Measurements from ENCODE around the gene KCNA10.

The KCNA10 gene

DNA sequence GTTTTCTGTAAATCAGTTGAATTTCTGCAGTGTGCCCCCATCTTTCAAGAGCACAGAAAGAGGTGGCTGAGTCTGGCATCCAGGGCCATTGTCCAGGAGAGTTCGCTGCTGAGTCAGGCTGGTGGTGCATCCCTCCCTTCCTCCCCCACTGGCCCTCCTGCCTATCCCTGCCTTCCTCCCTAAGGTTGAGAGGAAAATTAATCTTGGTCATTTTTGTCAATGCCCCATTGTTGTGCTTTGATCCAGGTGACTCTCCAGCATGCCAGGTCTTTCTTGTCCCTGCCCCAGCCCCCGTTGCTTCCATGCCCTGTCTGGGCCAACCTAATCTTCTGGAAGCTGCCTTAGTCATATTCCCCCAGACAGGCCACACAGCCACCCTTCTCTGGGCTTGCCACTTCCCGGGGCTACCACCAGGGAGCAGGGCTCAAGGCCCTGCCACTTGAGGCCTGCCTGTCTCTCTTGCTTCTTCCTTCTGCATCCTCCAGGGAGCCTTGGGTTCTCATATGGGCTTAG, 41.5 kb downstream of the KCNA10 start:
- DNase-seq = no peak

DNA sequence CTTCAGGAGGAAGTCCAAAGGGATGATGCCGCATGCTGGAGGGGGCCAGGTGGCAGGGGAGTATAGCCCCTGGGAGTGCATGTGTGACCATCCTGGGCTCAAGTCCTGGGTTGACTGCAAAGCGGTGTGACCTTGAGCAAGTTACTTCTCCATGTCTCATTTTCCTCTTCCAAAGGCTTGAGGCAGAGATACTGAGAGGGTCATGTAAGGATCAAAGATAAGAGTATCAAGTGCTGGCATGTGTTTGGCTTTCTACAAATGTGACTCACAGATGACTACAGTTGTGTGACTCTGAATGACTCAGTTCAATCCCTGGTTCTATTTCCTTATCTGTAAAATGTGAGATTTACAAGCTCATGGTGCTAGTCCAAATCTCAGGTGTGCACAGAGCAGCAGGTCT, 41.9 kb downstream of the KCNA10 start:
- no peak for DNase-seq

DNA sequence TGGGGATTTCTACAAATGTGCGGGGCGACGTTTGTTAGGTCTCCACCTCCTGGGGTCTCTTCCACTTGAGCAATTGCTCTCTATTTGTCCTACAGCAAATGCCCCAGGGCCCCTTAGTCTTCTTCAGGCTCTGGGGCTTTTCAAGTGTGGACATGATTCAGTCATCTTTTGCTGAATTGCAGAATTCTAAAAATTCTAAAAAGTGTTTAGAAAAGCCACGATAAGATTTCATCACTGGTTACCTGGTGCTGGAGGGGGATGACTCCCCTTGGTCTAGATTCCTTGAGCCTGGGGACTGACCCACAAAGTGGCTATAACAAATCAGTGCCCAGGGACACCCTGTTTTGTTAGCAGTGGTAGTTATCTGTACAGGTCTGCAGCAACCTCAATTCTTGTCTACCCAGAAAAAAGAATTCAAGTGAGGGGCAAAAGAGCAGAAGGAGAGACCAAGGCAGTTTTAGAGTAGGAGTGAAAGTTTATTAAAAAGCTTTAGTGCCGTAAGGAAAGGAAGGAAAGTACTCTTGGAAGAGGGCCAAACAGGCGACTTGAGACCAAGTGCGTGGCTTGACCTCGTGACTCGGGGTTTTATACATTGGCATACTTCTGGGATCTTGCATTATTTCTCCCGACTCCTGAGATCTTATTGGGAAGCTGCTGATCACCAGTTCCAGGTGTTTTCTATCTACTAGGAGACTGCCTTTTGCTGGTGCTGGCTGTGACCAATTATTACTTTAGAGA, 42.8 kb downstream of the KCNA10 start:
- no peak for DNase-seq

DNA sequence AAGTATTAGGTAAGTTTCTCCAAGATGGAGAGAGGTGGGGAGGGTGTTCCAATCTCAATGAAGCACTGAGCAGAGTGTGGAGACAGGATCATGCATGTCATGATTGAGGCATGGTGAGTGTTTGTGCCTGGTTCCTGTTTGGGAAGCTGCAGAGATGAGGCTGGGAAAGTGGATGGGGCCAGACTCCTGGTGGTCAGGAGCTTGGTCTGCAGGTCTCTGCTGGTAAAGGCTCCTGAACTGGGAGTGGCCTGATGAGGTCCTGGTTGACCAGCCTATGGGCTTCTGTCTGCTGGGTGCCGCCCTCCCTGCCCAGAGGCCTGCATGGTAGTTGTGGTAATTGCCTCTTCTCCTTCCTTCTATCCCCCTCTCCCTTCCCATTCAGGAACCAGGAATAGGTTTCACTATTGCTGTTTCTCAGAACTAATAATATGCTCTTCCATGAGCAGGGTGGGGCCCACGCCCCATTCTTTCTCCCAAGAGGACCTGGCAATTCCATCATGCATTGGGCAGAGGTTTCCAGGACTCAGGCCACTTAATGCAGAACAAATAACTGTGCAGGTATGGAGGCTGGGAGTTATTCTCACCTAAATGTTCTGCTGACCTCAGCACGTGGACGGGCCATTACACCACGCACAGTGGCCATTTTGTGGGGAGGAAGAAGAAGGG, 43.5 kb downstream of the KCNA10 start:
- DNase-seq = no peak

DNA sequence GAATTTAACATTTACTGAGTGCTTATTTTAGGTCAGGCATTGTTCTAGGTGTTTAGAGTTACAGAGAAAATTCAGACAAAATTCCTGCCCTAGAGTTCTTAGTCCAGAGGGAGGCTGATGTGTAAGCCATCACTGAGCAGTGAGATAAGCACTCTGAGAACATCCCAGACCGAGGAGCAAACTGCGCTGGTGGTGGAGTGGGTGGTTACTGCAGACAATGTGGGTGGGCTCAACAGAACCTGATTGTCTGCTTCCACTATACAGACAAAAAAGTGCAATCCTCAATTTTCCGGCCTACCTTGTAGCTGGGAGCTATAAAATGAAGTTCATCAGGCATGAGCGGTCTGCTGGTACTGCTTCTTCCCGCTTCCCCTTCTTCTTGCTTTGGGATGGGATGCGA, 44.5 kb downstream of the KCNA10 start:
- no peak for DNase-seq

DNA sequence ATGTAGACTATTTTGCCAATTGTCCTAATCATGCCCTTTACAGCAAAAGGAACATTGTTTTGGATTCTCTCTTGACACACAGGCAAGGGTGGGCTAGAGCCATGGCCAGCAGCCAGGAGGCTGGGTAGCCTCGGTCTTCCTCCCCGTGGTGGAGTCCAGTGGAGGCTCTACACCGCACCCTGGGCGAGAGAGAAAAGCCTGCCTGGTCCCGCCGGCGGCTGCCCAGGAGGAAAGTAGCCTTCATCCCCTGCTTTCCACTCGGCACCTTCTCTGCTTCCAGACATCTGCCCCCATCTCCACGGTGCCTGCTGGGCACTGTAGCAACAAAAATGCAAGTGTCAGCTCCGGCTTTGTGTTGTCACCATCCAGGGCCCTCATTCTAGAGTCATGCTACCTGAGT, 46.4 kb downstream of the KCNA10 start:
- DNase-seq = peak in 1 of 14 donors; percentile 10

DNA sequence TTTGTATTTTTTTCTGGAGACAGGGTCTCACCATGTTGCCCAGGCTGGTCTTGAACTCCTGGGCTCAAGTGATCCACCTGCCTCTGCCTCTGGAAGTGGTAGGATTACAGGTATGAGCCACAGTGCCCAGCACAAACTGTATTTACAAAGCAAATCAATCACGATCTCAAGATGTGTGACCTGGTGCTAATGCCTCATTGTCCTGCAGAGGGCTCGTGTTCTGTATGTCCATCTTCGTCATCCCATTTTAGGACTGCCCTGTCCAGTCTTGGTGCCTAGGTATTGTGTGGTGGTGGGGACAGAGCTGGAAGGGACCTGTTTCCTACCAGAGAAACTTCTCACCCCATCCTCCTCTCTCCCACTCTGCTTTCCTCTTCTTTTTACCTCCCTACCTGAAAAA, 47.8 kb downstream of the KCNA10 start:
- no peak for DNase-seq

All from C1 segment of cervical spinal cord (tissue), 14 donors.